Measurements from ENCODE around the gene PLPPR4. TPM values are rescaled to one million over a fixed set of nuclear protein-coding genes. Genes with fewer than 3 reads are reported as not detected.

The PLPPR4 gene
- total RNA-seq, 2 experiments from 2014 or later = not detected

- Histone ChIP-seq H3K4me1 (ENCODE audit: insufficient read depth, low read length) (peaks cover 3% of the 10 kb centered on the region), H3K27ac (ENCODE audit: low read depth in 1 of 2, low read length in 2 of 2) (no peak overlapping the region), H3K4me3 (ENCODE audit: low read length) (no peak overlapping the region), H3K36me3 (ENCODE audit: insufficient read depth, low read length) (no peaks in the 10 kb centered on the region), H3K9me3 (ENCODE audit: control insufficient read depth in 1 of 2, insufficient read depth in 1 of 2, low read length in 2 of 2) (peaks cover 0 to 4% of the 10 kb centered on the region in 2 experiments), H3K27me3 (ENCODE audit: control insufficient read depth in 1 of 2, insufficient read depth in 2 of 2, low read length in 2 of 2) (peaks cover 21 to 26% of the 10 kb centered on the region in 2 experiments)
- ATAC-seq (ENCODE audit: poor library complexity) = no peak
- Mint-ChIP-seq H3K4me1 (ENCODE audit: low read depth) (no peaks in the 10 kb centered on the region), H3K27ac (no peak overlapping the region), H3K36me3 (ENCODE audit: low read depth) (no peaks in the 10 kb centered on the region), H3K27me3 (peaks cover 53% of the 10 kb centered on the region), H3K9me3 (peaks cover 3% of the 10 kb centered on the region), H3K4me3 (no peak overlapping the region)
- intact Hi-C loops (cut with DNase I, micrococcal nuclease) = no loop called here
- ChIA-PET POLR2A (no interaction called here), CTCF (no interaction called here)
- DNase-seq = no peak
- no peak for TF ChIP-seq CTCF (IDR thresholded peaks at IDR 0.05)
Measured at GRCh38 chr1:99268021-99268420, 3.7 kb downstream of the PLPPR4 start.

GRCh38 chr1:99269321-99269720, 5.0 kb downstream of the PLPPR4 start:
- H3K9me3 Mint-ChIP-seq = peaks cover 5% of the 10 kb centered on the region
- no peak for TF ChIP-seq CTCF (IDR thresholded peaks at IDR 0.05)
- Histone ChIP-seq H3K9me3 (ENCODE audit: control insufficient read depth in 1 of 2, insufficient read depth in 1 of 2, low read length in 2 of 2) (no peaks in the 10 kb centered on the region), H3K4me3 (ENCODE audit: low read length) (no peak overlapping the region), H3K27me3 (ENCODE audit: control insufficient read depth in 1 of 2, insufficient read depth in 2 of 2, low read length in 2 of 2) (peaks cover 10 to 13% of the 10 kb centered on the region in 2 experiments), H3K4me1 (ENCODE audit: insufficient read depth, low read length) (peaks cover 3% of the 10 kb centered on the region), H3K36me3 (ENCODE audit: insufficient read depth, low read length) (no peaks in the 10 kb centered on the region), H3K27ac (ENCODE audit: low read depth in 1 of 2, low read length in 2 of 2) (no peak overlapping the region)
- POLR2A ChIA-PET = no interaction called here
- intact Hi-C loops (cut with DNase I, micrococcal nuclease) = no loop called here
- CTCF ChIA-PET = no interaction called here
- H3K36me3 Mint-ChIP-seq (ENCODE audit: low read depth) = no peaks in the 10 kb centered on the region
- H3K27me3 Mint-ChIP-seq = peaks cover 41% of the 10 kb centered on the region
- H3K4me1 Mint-ChIP-seq (ENCODE audit: low read depth) = no peaks in the 10 kb centered on the region
- ATAC-seq (ENCODE audit: poor library complexity) = no peak
- no peak overlapping the region for H3K4me3 Mint-ChIP-seq
- H3K27ac Mint-ChIP-seq = no peak overlapping the region
- DNase-seq = no peak

GRCh38 chr1:99270646-99271045, 6.4 kb downstream of the PLPPR4 start:
- Histone ChIP-seq H3K27me3 (ENCODE audit: control insufficient read depth in 1 of 2, insufficient read depth in 2 of 2, low read length in 2 of 2) (peaks cover under 1 to 3% of the 10 kb centered on the region in 2 experiments), H3K9me3 (ENCODE audit: control insufficient read depth in 1 of 2, insufficient read depth in 1 of 2, low read length in 2 of 2) (no peaks in the 10 kb centered on the region), H3K27ac (ENCODE audit: low read depth in 1 of 2, low read length in 2 of 2) (no peak overlapping the region), H3K36me3 (ENCODE audit: insufficient read depth, low read length) (no peaks in the 10 kb centered on the region), H3K4me3 (ENCODE audit: low read length) (no peak overlapping the region), H3K4me1 (ENCODE audit: insufficient read depth, low read length) (no peaks in the 10 kb centered on the region)
- Mint-ChIP-seq H3K9me3 (peaks cover 5% of the 10 kb centered on the region), H3K4me1 (ENCODE audit: low read depth) (no peaks in the 10 kb centered on the region), H3K4me3 (no peak overlapping the region), H3K27ac (no peak overlapping the region), H3K36me3 (ENCODE audit: low read depth) (no peaks in the 10 kb centered on the region), H3K27me3 (peaks cover 28% of the 10 kb centered on the region)
- ChIA-PET POLR2A (no interaction called here), CTCF (no interaction called here)
- intact Hi-C loops (cut with DNase I, micrococcal nuclease) = no loop called here
- no peak for TF ChIP-seq CTCF (IDR thresholded peaks at IDR 0.05)
- DNase-seq (no peak), ATAC-seq (ENCODE audit: poor library complexity) (no peak)

Data from CD4-positive, alpha-beta T cell (primary cell).